HG03060 (cell line): Measurements from ENCODE around the gene TP53I3.
"Not testable (repeated sequence)": the region's sequence is repeated elsewhere in the genome, so short reads cannot be mapped to it uniquely, and the experiment has no call there.

Experiments
- ATAC-seq: cut with Tn5 transposase; IDR thresholded peaks from one replicate; pipeline ENCODE4 v1.9.1; 2021; ENCODE audit warnings: low read depth, moderate number of reproducible peaks; ENCODE audit not compliant: unreplicated experiment

TP53I3 gene

DNA sequence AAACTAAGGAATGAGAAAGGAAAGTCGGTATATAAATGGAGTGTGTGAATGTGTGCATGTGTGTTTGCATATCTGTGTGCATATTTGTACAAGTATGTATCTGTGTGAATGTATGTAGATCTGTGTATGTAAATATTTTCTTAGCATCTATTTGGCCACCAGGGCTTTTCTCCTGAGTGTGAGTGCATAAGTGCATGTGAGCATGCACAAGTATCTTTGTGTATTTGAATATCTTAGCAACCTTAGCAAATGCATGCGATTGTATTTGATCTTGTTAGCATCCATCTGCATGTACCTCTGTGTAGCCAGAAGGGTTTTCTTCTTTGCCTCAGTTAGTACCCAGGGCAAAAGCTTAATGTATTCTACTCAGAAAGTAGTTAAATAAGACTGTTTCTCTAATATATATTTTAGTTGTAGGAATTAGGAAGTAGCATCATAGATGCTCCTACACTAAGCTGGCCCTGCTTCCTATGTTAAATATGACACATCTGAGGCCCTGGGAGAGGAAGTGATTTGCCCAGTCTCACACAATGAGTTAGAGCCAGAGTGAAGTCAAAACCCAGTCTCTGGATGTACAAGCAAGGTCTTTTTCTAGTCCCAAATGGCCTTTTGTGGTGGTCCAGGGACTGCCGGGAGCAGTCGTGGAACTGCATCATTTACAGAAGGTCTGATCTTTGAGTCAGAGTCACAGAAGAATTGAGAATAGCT is 25.9 kb downstream of the TP53I3 start:
- ATAC-seq = no peak

DNA sequence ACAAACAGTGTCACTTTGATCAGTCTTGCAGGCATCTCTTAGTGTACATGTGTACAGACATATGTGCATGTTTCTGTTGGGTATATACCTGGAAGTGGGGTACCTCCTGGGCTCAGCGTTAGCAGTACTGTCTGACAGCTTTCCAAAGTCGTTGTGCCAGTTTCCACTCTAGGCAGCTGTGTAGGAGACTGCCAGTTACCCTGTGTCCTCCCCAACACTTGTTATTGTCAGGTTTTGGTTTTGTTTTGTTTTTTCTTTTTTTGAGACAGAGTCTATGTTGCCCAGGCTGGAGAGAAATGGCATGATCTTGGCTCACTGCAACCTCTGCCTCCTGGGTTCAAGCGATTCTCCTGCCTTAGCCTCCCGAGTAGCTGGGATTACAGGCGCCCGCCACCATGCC is 28.9 kb downstream of the TP53I3 start:
- ATAC-seq = no peak

DNA sequence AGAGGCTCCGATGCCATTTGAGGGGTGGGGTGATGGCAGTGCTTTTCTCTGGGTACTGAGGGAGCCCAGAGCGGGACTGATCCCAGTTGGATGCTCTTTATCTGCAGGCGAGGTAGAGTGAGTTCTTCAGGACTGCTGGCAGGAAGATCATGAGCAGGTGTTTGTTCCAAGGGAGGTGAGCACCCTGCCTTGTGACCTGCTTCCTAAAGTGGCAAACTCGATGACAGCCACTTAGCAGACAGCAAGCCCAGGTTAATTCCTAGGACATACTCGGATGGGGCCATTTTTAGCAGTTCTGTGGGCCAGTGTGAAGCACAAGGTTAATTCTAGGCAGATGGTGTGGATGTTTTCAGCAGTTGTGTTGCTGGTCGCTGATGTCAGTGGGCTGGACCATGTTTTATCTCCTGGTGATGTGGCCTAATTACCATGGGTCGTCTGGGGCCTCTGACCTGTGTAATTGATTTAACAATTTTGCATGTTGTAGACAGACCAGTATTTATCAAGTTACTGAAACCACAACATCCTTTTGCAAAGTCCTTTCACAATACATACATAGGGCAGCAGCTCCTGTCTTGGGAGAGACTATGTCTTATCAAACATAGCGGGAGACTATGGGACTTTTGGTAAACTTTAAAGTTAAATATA is 30.1 kb downstream of the TP53I3 start:
- ATAC-seq = no peak

DNA sequence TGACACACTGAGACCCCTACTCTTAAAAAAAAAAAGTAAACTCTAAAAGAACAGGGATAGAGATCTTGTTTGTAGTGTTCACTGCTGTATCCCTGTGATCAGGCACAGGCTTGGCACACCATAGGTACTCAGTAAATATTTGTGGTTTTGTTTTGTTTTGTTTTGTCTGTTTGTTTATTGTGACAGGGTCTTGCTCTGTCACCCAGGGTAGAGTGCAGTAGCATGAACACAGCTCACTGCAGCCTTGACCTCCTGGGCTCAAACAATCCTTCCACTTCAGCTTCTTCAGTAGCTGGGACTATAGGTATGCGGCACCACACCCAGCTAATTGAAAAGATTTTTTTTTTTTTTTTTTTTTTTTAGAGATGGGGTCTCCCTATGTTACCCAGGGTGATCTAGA is 31.7 kb downstream of the TP53I3 start:
- no peak for ATAC-seq

DNA sequence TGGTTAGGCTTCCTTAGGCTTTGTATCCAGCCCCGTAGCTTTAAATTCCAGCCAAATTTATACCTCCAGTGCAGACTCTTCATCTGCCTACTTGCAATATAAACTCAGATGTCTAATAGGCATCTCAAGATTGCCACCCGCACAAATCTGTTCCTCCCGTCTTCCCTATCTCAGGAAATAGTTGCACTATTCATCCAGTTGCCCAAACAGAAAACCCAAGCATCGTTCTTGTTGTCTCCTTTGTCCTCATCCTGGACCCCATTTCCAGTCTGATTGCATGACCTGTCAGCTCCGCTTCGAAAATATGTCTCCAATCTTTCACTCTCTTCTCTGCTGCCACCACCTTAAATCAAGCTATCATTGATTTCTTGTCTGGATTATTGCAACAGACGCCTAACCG is 32.8 kb downstream of the TP53I3 start:
- ATAC-seq = no peak

DNA sequence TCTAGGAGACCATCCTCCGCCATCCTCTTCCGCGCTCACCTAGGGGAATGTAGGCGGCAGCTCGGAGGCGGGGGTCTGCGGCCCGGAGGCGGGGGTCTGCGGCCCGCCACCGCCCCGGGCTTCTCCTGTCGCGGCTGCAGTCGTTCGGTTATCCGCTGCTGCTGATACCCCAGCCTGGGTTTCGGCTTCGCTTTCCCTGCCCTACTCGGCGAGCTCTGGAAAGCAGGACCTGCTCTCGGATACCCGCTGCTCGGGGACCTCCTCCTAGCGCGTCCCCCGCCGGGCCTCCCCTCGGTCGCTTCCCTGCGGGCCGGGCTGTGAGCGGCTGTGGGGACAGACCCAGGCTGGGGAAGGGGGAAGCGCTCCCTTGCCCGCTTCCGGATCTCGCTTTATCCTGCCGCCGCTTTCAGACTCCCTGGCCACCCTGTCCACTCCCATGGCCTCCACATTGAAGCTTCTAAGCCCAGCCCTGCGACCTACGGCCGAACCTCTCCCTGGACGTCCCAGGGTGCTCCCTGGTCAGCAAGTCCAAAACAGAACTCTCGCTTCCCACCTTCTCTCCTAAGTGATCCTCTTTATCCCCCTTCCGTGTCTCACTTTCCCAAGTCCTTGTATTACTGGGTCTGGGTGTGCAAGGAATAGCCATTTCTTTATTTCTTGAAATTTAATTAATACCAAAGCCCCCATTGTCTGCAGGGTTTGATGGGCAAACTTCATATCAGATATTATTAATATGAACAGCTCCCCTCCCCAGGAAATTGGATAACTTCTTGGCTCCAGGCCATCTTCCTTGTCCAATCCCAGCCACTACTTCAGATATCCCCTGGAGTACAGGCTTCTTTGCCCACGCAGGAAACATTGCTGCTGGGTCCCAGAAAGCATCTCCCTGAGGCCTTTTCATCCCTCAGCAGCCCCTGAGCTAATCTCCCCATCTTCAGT is 34.3 kb downstream of the TP53I3 start:
- no peak for ATAC-seq

DNA sequence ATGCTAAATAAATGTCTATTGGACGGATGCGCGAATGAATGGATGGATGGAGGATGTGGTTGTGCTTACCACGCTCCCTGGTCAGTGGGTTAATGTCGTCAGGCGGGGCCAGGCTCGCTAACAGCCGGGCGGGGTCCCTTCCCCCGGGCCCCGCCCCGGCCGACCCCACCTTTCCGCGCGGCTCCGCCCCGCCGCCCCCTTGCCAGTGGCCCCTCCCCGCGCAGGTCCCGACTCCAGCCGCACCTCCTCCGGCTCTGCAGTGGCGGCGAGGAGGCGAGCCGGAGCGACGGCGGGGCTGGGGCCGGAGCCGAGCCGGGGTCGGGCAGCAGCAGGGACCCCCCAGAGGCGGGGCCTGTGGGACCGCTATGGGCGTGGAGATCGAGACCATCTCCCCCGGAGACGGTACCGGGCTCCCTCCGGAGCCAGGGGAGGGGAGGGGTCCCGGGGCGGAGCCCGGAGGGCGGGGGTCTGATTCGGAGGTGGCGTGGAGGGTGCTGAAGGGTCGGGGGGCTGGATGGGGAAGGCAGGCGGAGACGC is 35.1 kb downstream of the TP53I3 start, which contains the start of gene FKBP1B:
TSS of gene FKBP1B (plus strand) at position 257 of the 537 bp plus-strand sequence. CDS start at position 366, 109 bp downstream.
- ATAC-seq = no peak

DNA sequence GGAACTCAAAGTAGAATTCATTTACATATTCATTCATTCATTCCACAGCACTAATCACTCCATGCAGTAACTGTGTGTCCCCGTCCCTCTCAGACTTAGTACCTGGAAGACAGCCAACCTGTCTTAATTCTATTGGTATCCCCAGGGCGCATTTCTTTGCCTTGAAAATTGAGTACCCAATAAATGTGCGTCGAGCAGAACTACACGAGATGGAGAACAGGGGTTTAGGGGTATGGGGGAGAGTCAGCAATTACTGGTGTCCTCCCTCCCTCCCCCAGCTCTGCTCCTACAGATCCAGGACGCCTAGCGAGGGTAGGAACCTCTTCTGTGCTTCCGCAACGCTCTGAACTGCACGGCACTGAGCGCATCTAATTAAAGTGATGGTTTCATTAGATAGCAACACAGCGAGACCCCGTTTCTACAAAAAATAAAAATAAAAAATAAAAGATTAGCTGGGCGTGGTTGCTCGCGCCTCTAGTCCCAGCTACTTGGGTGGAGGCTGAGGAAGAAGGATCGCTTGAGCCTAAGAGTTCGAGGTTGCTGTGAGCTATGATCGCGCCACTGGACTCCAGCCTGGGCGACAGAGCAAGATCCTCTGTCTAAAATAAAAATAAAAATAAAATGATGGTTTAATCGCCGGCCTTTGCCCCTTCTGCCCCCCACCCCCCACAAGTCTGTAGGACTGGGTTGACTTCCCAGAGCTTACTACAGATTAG is 35.7 kb downstream of the TP53I3 start:
- ATAC-seq = no peak

DNA sequence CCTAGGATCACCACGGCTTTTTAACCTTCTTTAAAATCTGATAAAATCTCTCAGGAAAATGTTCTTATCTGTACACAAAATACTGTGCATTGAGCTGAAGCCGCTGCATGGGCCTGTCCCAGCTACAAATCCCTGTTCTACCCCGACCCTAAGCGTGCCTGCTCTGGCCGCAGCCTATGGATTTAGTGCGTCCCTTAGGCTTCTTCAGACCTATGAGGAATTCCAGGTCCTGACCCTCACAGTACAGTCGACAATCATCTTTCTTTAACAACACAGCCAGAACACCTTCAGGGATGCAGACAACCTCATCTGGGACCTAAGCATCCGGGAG is 37.0 kb downstream of the TP53I3 start:
- ATAC-seq = no peak

DNA sequence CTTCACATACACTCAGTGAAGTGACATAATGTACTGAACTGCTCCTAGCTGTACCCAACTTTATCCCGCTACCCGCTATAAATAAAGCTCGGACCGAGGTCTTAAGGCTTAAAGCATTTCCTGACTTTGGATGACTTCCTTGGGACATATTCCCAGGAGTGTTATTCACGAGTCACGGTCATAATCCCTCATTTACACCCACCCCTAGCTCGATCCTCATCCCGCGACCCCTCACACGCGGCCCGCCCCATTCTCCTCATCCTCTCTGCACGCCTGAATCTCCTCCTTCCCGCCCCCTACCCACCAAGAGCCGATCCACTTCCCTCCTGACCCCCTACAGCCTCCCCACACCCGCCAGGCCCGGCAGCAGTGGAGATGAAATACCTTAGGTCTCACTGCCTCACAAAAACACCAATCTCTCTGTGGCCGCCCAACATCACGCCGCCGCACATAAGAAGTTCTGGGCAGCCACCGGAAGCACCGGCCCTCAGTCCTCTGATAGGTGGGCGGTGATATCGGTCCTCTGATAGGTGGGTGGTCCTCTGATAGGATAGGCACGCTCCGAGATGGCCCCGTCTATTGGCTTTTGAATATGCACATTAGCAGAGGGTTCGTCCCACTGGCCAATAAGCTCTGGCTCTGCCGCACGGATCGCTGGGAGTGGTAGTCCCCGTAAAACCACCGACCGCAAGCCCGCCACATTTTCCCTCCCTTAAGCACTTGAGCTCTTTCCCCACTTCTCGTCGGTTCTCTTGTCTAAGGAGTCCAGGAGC is 37.5 kb downstream of the TP53I3 start, which contains the start of gene WDCP:
TSS of gene WDCP (minus strand) at position 462 of the 773 bp plus-strand sequence. CDS start 7,897 bp downstream, outside the sequence.
- ATAC-seq = peak; percentile 99

DNA sequence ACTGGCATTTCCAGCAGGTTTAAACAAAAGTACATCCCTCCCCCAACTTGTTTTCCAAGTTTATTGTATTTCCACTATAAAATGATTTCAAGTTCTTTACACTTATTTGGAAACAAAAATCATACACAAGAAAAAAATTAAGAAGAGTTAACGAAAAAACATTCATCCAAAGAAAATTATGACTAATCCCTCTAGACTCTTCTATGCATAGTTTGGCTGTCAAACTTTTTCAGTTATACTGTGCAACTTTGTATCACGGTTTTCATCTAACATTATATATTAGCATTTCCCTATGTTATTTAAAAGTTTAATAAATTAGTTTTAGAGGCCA is 38.1 kb downstream of the TP53I3 start:
- no peak for ATAC-seq

DNA sequence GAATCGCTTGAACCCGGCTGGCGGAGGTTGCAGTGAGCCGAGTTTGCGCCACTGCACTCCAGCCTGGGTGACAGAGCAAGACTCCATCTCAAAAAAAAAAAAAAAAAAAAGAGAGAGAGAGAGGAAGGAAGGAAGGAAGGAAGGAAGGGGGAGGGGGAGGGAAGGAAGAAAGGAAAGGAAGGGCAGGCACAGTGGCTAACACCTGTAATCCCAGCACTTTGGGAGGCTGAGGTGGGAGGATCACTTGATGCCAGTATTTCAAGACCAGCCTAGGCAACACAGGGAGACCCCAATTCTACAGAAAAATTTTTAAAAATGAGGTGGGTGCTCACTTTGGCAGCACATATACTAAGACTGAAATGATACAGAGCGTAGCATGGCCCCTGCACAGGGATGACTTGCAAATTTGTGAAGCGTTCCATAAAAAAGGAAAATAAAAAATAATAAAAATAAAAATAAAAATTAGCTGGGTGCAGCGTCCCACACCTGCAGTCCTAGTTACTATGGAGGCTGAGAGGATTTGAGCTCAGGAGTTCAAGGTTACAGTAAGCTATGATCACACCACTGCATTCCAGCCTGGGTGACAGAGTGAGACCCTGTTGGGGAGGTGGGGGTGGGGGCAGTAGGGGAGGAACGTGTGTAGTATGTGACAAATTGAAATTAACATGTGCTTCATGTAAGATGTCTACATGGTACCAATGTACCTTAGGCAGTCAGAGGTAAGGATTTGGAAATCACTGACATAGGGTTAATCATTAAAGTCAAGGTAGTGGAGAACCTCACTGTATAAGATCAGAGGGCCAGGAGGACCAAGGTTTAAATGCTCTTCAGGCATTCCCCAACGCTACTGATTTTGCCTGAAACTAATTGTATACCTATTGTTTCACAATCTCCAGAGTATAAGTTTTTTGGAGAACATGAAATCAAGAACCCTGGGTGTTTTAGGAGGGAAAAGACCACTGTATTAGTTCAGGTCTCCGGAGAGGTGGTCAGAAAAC is 38.8 kb downstream of the TP53I3 start:
- no peak for ATAC-seq

DNA sequence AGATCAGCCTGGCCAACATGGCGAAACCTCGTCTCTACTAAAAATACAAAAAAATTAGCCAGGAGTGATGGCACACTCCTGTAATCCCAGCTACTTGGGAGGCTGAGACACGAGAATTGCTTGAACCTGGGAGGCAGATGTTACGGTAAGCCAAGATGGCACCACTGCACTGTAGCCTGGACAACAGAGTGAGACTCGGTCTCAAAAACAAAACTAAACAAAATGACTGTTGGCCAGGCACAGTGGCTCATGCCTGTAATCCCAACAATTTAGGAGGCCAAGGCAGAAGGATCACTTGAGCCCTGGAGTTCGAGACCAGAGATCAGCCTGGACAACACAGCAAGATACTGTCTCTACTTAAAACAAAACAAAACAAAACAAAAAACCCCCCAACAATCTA is 41.5 kb downstream of the TP53I3 start:
- ATAC-seq = not testable (repeated sequence)

DNA sequence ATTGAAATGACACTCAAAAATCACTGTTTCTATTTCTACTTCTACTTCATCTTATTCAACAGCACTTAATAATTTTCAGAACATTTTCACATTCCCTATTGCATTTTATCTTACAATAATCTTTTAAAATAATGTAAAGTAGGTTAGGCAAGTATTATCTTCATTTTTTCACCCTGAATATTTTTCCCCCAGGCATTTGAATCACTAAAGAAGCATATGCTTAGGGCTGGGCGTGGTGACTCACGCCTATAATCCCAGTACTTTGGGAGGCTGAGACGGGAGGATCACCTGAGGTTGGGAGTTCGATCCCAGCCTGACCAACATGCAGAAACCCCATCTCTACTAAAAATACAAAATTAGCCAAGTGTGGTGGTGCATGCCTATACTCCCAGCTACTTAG is 44.1 kb downstream of the TP53I3 start:
- no peak for ATAC-seq

DNA sequence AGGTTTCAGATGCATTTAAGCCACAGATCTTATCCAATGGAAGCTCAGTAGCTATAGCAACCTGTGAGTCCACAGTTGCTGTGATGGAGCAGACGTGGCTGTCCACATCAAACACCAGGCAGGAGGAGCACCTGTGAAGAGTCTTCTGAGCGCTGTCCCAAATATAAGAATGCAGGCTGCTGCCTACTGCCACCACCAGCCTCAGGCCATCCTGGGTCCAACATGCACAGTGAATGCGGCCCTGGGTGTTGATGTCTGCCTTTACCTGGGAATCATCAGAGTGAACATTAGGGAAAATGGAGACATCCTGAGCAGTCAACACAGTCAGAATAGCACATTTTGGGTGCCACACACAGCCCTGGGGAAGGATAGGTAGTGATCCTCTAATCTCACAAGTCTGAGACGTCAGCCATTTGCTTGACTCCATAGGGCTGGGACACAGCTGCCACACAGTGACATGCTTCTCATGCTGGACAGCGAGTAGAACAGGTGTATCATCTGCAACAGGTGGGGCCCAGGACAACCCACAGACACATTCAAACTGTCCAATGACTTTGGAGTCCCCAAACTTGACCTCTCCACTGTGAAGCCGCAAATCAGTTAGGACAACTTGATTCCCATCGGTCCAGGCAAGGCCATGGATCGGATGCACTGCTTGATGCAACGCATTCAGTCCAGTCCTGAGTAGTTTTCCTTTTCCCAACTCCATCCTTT is 45.7 kb downstream of the TP53I3 start:
- ATAC-seq = no peak
